NCI-H146 treated with DMSO at 0.1 percent for 48 hours (cell line): Measurements from ENCODE around the gene KCNK15.

Source experiments
- DNase-seq: peaks from one replicate; lab custom pipeline; 2025; ENCODE audit not compliant: unreplicated experiment; lab: John Stamatoyannopoulos, UW

The KCNK15 gene

GRCh38 chr20:44788706-44789456, 43.2 kb downstream of the KCNK15 start:
- DNase-seq: no peak

GRCh38 chr20:44790638-44791393, 45.2 kb downstream of the KCNK15 start:
- DNase-seq: no peak

GRCh38 chr20:44792796-44793195, 47.1 kb downstream of the KCNK15 start:
- DNase-seq: no peak

- DNase-seq: no peak
Observed at GRCh38 chr20:44795836-44796235, 50.2 kb downstream of the KCNK15 start.

- no peak for DNase-seq
Observed at GRCh38 chr20:44796311-44796710, 50.6 kb downstream of the KCNK15 start.

- no peak for DNase-seq
Observed at GRCh38 chr20:44796758-44797457, 51.2 kb downstream of the KCNK15 start.

- DNase-seq: no peak
Observed at GRCh38 chr20:44799691-44800090, 54.0 kb downstream of the KCNK15 start.

- no peak for DNase-seq
Observed at GRCh38 chr20:44800391-44801046, 54.9 kb downstream of the KCNK15 start.
